Measurements from ENCODE around the gene CDH22.

The CDH22 gene, protein sequence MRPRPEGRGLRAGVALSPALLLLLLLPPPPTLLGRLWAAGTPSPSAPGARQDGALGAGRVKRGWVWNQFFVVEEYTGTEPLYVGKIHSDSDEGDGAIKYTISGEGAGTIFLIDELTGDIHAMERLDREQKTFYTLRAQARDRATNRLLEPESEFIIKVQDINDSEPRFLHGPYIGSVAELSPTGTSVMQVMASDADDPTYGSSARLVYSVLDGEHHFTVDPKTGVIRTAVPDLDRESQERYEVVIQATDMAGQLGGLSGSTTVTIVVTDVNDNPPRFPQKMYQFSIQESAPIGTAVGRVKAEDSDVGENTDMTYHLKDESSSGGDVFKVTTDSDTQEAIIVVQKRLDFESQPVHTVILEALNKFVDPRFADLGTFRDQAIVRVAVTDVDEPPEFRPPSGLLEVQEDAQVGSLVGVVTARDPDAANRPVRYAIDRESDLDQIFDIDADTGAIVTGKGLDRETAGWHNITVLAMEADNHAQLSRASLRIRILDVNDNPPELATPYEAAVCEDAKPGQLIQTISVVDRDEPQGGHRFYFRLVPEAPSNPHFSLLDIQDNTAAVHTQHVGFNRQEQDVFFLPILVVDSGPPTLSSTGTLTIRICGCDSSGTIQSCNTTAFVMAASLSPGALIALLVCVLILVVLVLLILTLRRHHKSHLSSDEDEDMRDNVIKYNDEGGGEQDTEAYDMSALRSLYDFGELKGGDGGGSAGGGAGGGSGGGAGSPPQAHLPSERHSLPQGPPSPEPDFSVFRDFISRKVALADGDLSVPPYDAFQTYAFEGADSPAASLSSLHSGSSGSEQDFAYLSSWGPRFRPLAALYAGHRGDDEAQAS

DNA sequence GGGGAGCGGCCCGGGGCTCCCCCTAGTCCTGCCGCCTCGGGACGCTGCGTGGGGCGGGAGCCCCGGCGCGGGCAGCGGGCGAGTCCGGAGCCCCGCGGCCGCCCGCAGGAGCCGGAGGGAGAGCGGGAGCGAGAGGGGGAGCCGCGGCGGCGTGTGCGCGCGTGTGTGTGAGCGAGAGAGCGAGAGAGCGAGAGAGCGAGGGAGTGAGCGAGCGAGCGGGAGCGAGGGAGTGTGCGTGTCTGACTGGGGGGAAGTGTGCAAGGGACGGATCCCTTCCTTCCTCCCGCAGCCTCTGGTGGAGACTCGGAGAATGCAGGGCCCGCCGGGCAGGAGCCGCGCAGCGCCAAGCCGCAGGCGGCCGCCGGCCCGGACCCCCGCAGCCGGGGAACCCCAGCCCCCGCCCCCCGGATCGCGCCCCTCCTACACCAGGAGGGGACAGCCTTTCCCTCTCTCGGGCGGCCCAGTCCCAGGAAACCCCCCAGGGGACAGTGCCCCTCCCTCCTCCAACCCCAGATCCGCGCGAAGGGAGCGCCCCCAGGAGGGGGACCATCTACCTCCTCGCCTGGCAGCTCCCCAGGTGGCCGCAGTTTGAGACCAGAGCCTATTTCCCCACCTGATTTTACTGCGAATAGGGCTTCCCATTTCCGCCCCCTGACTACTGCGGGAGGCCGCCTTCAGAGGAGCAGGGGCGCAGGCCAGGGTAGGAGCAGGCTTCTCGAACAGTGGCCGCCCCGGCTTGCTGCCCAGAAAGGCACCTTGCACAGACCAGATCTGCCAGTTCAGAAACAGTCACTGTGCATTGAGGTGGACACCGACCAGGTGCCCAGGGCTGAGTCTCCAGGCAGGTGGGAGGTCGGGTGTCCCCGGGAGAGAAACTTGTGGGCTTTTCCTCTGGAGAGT lies at the start of gene CDH22:
TSS of gene CDH22 (minus strand) at position 241 of the 900 bp plus-strand sequence. CDS start 57,204 bp downstream, outside the sequence.
- TF ChIP-seq, protein P1, sequence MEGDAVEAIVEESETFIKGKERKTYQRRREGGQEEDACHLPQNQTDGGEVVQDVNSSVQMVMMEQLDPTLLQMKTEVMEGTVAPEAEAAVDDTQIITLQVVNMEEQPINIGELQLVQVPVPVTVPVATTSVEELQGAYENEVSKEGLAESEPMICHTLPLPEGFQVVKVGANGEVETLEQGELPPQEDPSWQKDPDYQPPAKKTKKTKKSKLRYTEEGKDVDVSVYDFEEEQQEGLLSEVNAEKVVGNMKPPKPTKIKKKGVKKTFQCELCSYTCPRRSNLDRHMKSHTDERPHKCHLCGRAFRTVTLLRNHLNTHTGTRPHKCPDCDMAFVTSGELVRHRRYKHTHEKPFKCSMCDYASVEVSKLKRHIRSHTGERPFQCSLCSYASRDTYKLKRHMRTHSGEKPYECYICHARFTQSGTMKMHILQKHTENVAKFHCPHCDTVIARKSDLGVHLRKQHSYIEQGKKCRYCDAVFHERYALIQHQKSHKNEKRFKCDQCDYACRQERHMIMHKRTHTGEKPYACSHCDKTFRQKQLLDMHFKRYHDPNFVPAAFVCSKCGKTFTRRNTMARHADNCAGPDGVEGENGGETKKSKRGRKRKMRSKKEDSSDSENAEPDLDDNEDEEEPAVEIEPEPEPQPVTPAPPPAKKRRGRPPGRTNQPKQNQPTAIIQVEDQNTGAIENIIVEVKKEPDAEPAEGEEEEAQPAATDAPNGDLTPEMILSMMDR (IDR thresholded peaks at IDR 0.05; ENCODE audit: extremely low read depth, insufficient read depth, missing control alignments): peak; percentile 23
- in situ Hi-C loops (cut with MboI; ENCODE audit: low pct_unique_long_range_greater_than_20kb, low sequenced_read_pairs, unreplicated experiment): no loop called here
- DNase-seq (ENCODE audit: low spot score): peak; percentile 80

DNA sequence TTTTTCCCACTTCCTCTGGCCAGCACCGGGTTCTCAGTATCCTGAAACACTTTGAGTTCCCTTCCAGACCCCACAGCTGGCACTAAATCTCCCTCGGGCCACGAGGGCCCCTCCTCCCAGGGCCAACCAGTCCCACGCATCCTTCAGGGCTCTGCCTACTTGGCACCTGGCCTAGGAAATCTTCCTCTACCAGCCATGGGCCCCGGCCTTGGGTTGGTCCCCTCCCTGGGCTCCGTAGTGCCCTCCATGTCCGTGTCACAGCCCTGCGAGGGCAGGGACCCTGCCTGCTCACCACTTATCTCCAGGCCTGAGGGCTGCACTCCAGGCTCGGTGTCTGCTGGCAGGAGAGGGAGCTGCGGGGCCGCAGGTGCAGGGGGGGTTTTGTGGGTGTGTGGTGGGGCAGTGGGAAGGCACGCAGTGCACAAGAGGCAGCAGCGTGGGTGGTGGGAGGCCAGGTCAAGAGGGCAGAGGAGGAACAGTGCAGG lies 48.8 kb upstream of the CDH22 start:
- in situ Hi-C loops (cut with MboI; ENCODE audit: low pct_unique_long_range_greater_than_20kb, low sequenced_read_pairs, unreplicated experiment): no loop called here
- DNase-seq (ENCODE audit: low spot score): peak; percentile 8
- TF ChIP-seq, protein P1 (IDR thresholded peaks at IDR 0.05; ENCODE audit: extremely low read depth, insufficient read depth, missing control alignments): no peak

DNA sequence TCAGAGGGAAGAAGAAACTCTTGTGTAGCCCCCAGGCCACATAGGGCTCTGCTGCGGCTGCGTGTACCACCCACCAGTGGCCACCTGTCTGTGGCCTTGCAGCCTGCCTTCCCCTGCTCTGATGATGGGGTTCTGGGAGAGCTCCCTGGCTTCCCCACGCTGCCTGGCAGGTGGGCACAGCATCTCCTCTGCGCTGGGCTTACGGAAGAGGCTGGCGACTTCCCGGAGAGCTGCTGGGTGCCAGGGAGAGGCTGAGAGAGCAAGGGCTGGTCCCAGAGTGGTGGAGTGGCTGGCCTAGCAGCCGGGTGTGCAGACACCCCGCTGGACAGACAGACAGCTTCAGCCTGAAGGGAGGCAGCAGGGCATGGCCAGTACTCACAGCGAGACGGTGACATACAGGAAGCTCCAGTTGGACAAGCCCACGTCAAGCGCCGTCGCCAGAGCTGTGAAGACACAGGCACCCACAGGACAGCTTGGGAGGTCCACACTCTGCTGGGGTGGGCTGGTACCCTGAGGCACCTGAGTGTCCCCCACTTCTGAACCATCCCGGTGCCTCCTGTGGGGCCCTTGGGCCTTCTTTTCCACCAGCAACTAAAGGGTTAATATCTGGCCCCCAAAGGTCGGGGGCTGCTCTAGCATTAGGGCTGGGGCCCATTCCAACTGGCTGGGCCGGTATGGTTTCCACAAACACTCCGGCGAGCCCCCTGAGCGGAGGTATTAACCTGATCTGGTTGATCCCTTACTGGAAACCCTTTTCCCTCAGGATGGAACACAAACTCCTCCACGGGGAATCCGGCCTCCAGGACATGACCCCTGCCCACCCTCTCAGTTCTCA lies 48.1 kb upstream of the CDH22 start:
- peak; percentile 8 for DNase-seq (ENCODE audit: low spot score)
- TF ChIP-seq, protein P1 (IDR thresholded peaks at IDR 0.05; ENCODE audit: extremely low read depth, insufficient read depth, missing control alignments): no peak
- in situ Hi-C loops (cut with MboI; ENCODE audit: low pct_unique_long_range_greater_than_20kb, low sequenced_read_pairs, unreplicated experiment): no loop called here

DNA sequence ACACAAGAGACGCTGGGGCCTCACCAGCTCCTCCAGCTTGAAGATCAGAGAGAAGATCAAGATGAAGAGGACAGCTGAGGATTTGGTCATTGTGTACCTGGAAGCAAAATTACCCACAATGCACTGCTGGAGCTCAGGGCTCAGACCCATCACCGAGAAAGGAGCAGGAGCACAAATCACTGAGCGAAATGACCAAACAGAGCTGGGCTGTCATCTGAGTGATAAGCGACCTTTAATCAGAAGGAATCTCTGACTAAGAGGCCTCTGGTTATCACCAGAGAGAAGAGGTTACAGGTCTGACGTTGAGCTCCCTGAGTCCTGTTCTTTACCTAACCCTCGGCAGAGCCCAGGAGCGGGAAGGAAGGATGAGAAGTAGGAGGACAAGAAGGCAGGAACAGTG lies 47.5 kb upstream of the CDH22 start:
- TF ChIP-seq, protein P1 (IDR thresholded peaks at IDR 0.05; ENCODE audit: extremely low read depth, insufficient read depth, missing control alignments): no peak
- peak; percentile 8 for DNase-seq (ENCODE audit: low spot score)
- in situ Hi-C loops (cut with MboI; ENCODE audit: low pct_unique_long_range_greater_than_20kb, low sequenced_read_pairs, unreplicated experiment): no loop called here

DNA sequence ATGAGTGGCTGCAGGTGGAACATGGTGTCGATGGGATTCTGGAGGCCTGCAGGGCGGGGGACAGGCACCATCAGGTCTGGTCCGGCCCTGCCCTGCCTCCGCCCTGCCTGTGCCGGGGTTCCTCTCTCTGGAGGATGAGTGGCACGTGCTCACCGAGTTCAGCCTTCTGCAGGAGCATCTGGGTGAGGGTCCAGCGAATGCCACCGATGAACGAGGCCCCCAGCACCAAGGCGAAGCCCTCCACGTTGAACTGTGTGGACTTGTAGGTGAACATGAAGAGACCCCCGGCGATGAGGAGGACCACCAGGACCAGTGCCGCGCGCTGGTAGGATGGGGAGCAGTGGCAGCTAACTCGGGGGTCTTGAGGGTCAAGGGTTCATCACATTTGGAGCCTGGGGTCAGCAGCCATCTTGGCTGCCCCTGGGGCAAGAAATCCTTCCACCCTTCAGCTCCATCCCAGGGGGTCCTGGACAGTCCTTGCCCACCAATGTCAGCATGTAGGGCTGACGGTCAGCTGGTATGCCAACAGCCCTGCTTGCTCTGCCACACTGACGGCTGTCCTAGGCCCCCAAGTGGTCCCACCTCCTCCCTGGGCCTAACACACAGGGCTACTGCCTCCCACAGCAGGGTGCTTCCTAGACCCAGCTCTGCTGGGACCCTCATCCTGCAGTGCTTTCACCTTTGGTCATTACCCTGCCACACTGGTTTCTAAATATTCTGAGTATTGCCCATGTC lies 46.8 kb upstream of the CDH22 start:
- DNase-seq (ENCODE audit: low spot score): no peak
- TF ChIP-seq, protein P1 (IDR thresholded peaks at IDR 0.05; ENCODE audit: extremely low read depth, insufficient read depth, missing control alignments): no peak
- in situ Hi-C loops (cut with MboI; ENCODE audit: low pct_unique_long_range_greater_than_20kb, low sequenced_read_pairs, unreplicated experiment): no loop called here

All from GM13977 (cell line).